Activated T-cell treated with anti-CD3 and anti-CD28 coated beads, Interleukin-2, amount 50 U/mL, for 4 hours (primary cell): ENCODE results near the gene IFITM5. TPM values are rescaled to one million over a fixed set of nuclear protein-coding genes. Genes with fewer than 3 reads are reported as not detected.

Experiments
- ATAC-seq, 2 donors: fragments of 200-7000 bp; cut with Tn5 transposase; one replicate each; pipeline ENCODE4 v1.10.0; 2021
- DNase-seq: peaks from one replicate; pipeline ENCODE4 v3.0.0-alpha.2; 2020
- H3K27me3 Mint-ChIP-seq: one replicate; pipeline ENCODE4 v1.8.0; 2021; ENCODE audit warnings: low read depth, mixed read lengths
- H3K36me3 Mint-ChIP-seq: one replicate; pipeline ENCODE4 v1.8.0; 2022; ENCODE audit warnings: mixed read lengths; ENCODE audit not compliant: insufficient read depth
- H3K4me1 Mint-ChIP-seq: one replicate; pipeline ENCODE4 v1.8.0; 2021; ENCODE audit warnings: low read depth, mixed read lengths
- H3K4me3 Mint-ChIP-seq: one replicate; pipeline ENCODE4 v1.8.0; 2021; ENCODE audit warnings: mild to moderate bottlenecking, moderate library complexity, mixed read lengths
- H3K9me3 Mint-ChIP-seq: one replicate; pipeline ENCODE4 v1.8.0; 2021; ENCODE audit warnings: mixed read lengths
- total RNA-seq, 3 donors: library from RNA; stranded (reverse); gene quantifications; one replicate each; pipeline ENCODE4 v1.2.1, GENCODE V29; 2021

The IFITM5 gene
- total RNA-seq, 3 donors from 2014 or later: not detected

DNA sequence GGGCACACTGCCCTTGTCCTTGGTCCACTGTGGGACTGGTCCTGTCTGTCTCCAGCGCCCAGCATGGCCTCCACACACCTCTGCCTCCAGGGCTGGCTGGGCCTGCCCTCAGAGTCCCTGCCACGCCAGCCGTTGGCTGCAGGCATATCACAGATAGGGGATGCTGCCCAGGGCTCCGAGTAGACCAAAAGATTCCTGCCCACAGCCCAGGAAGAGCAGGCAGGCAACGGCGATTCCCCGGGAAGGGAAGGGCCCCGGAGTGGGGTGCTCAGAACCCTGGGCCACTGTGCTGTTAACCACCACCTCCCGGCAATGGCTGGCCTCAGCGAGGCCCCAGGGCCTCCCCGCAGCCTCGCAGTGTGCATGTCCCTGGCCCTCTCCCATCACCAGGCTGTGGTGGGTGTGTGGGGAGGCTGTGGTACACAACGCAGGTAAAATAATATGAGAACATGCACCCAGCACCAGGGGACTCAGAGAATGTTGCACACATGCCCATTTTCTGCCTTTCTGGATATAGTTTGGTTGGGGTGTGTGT lies 2.2 kb downstream of the IFITM5 start:
- H3K36me3 Mint-ChIP-seq: no peaks in the 10 kb centered on the region
- DNase-seq: peak; percentile 4
- peak in 1 of 2 donors; percentile 20 for ATAC-seq
- H3K4me1 Mint-ChIP-seq: peaks cover 27% of the 10 kb centered on the region
- H3K9me3 Mint-ChIP-seq: no peaks in the 10 kb centered on the region
- no peak overlapping the region for H3K4me3 Mint-ChIP-seq
- H3K27me3 Mint-ChIP-seq: peaks cover 8% of the 10 kb centered on the region

DNA sequence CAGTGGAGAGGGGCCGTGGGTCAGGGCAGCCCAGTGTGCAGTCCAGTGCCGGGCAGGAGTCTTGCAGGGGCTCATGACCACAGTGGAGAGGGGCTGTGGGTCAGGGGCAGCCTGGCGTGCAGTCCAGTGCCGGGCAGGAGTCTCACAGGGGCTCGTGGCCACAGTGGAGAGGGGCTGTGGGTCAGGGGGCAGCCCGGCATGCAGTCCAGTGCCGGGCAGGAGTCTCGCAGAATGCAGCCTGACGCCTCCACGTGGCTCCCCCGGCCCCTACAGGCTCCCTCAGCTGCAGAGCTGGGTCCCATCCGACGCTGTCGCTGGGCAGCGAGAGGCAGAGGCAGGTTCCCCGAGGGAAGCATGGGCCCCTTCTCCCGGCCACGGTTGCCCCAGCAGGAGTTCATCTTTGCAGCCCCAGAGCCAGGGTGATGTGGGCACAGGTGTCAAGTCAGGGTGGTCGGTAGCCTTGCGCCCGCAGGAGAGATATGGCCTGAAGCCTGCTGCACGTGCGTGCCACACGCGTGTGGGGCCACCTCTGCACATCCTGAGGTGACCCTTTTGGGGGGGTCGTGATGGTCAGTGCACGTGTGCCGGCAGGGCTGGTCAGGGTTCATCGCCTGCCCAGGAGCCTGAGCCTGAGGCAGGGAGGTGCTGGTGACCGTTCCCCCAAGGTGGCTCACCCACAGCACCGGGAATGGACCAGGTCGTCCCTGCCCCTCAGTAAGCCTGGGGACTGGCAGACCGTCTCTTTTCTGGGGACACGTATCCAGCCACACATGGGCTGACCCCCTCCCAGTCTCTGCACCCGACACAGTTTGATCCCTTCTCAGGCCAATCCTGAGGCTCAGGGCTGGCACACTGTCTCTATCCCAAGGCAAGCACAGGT lies 2.9 kb downstream of the IFITM5 start:
- no peaks in the 10 kb centered on the region for H3K9me3 Mint-ChIP-seq
- H3K4me3 Mint-ChIP-seq: no peak overlapping the region
- DNase-seq (peak; percentile 4), ATAC-seq (no peak)
- no peaks in the 10 kb centered on the region for H3K36me3 Mint-ChIP-seq
- peaks cover 8% of the 10 kb centered on the region for H3K27me3 Mint-ChIP-seq
- H3K4me1 Mint-ChIP-seq: peaks cover 27% of the 10 kb centered on the region

DNA sequence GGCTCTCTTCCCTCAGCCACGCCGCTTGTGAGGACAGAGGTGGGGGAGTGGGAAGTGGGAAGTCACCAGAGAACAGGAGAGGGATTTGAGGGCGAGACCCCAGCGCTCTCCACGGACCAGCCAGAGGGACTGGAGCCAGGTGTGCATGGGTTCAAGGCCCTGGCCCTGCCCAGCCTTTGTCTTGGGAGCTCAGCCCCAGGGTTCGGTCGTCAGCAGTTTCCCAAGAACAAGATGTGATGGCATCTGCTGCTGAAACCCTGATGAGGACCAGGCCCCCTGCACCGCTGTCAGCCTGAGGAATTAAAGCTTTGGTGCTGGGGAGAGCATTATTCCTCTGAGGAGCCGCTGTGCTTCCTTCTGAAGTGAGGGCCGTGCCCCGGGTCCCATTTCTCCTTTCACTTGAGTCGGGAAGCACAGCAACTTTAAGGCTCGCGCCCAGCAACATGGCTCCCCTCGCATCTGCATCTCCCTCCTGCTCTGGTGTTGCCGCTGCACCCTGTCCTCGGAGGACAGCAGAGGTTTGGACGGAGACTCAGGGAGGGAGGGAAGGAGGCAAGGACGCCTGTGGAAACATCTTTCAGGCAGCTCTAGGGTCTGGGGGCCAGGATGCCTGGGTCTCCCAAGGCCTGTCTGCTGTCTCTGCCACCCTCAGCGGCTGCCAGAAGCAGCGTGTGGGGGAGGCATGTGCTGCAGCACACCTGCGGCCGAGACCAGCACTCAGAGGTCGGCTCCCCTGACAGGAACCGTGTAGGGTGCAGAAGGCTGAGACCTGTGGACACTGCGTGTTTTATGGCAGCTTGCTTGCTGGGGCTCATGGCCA lies 3.8 kb downstream of the IFITM5 start:
- H3K4me3 Mint-ChIP-seq: no peak overlapping the region
- H3K4me1 Mint-ChIP-seq: peaks cover 27% of the 10 kb centered on the region
- no peaks in the 10 kb centered on the region for H3K36me3 Mint-ChIP-seq
- peaks cover 6% of the 10 kb centered on the region for H3K27me3 Mint-ChIP-seq
- DNase-seq (peak; percentile 5), ATAC-seq (no peak)
- H3K9me3 Mint-ChIP-seq: no peaks in the 10 kb centered on the region

DNA sequence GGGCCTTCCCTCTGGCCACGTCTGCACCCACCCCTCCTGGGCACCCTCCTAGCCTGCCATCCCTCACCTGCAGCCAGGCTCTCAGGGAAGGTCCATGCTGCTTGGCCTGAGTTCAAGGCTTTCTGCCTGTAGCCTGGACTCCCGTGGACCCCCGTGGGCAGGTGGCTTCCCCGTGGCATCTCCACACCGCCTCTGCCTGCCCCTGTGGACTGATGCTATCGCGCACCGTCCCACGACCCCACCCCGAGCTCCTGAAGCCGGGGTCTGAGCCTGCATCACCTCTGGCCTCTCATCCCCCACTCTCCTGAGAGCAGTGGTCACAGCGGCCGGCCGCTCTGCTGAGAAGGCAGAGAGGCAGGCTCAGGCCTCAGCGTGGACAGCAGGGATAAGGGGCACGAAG lies 4.5 kb downstream of the IFITM5 start:
- H3K9me3 Mint-ChIP-seq: no peaks in the 10 kb centered on the region
- H3K4me1 Mint-ChIP-seq: peaks cover 24% of the 10 kb centered on the region
- peaks cover 1% of the 10 kb centered on the region for H3K27me3 Mint-ChIP-seq
- H3K36me3 Mint-ChIP-seq: no peaks in the 10 kb centered on the region
- DNase-seq: peak; percentile 4
- no peak for ATAC-seq
- H3K4me3 Mint-ChIP-seq: no peak overlapping the region

DNA sequence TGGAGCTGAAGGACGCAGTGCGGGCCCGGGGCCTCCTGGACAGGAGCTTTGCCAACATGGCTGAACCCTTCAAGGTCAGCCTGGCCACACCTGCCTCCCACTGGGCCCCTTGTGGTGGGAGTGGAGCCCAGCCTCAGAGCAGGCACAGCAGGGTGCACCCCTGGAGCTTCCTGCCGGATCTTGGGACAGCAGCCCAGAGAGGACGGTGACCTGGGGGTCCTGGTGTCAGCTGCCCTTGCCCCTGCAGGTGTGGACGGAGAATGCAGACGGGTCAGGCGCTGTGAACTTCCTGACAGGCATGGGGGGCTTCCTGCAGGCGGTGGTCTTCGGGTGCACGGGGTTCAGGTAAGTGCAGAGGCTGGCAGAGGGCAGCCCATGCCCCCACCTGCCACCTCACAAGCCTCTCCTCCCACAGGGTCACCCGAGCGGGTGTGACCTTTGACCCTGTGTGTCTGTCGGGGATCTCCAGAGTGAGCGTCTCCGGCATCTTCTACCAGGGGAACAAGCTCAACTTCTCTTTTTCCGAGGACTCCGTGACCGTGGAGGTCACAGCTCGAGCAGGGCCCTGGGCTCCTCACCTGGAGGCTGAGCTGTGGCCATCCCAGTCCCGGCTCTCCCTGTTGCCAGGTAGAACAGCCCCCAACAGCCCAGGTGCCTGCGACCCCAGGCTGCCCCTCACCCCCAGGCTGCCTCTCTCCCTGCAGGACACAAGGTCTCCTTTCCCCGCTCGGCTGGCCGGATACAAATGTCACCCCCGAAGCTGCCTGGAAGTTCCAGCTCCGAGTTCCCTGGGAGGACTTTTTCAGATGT lies 5.3 kb downstream of the IFITM5 start:
- Mint-ChIP-seq H3K4me3 (no peak overlapping the region), H3K4me1 (peaks cover 27% of the 10 kb centered on the region), H3K27me3 (no peaks in the 10 kb centered on the region), H3K9me3 (no peaks in the 10 kb centered on the region), H3K36me3 (no peaks in the 10 kb centered on the region)
- DNase-seq (peak; percentile 4), ATAC-seq (no peak)

DNA sequence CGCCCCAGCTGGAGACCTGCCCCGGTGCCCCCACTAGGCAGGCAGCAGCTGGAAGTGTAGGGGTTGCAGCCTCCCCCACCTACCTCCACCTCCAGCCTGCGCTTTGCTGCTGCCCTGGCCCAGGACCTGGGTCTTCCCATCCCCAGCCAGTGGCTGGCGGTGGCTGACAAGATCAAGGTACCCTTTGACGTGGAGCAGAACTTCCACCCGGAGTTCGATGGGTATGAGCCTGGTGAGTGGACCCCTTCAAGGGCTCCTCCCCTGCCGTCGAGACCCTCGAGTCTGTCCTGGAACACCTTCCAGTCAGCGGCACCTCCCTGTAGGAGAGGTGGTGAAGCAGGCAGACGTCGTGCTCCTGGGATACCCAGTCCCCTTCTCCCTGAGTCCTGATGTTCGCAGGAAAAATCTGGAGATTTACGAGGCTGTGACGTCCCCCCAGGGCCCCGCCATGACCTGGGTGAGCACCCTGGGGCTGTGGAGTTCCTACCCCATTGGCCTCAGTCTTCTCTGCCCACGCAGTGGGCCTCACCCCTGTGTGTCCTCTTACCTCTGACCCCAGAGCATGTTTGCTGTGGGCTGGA lies 6.0 kb downstream of the IFITM5 start:
- peaks cover 24% of the 10 kb centered on the region for H3K4me1 Mint-ChIP-seq
- H3K36me3 Mint-ChIP-seq: no peaks in the 10 kb centered on the region
- no peak overlapping the region for H3K4me3 Mint-ChIP-seq
- DNase-seq: peak; percentile 4
- no peaks in the 10 kb centered on the region for H3K9me3 Mint-ChIP-seq
- H3K27me3 Mint-ChIP-seq: no peaks in the 10 kb centered on the region
- ATAC-seq: no peak

DNA sequence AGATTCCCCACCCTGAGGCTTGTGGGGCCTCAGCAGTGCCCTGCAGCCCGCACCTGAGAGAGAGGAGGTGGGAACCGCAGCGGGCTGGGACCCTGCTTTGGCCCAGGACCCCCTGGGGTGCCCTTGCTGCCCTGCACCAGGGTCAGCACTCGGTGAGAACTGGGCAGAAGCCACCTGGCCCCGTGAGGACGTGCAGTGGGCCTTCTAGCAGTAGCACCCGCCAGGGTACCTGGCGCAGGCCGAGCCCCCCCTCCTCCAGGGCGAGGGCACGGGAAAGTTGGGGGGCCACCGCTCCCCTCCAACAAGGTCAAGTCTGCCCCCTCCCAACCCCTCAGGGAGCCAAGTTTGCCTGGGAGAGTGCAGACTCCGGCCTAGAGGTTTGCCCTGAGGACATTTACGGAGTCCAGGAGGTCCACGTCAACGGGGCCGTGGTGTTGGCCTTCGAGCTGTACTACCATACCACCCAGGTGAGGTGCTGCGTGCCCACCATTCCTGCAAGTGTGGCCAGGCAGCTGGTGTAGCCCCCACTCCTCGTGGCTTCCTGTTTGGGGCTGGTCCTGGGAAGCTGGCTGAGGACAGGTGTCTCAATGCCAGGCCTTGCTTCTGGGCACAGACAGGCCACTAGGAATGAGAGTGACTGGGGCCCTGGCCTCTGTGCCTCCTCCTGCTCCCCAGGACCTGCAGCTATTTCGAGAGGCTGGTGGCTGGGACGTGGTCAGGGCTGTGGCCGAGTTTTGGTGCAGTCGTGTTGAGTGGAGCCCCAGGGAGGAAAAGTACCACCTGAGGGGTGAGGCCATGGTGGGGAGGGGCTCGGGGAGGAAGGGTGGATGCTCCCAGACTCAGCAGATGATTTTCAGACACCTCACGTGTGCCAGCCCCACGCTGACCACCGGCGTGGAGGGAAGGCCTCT lies 6.9 kb downstream of the IFITM5 start:
- Mint-ChIP-seq H3K4me3 (no peak overlapping the region), H3K4me1 (peaks cover 22% of the 10 kb centered on the region), H3K36me3 (no peaks in the 10 kb centered on the region), H3K9me3 (no peaks in the 10 kb centered on the region), H3K27me3 (no peaks in the 10 kb centered on the region)
- DNase-seq (peak; percentile 4), ATAC-seq (no peak)

DNA sequence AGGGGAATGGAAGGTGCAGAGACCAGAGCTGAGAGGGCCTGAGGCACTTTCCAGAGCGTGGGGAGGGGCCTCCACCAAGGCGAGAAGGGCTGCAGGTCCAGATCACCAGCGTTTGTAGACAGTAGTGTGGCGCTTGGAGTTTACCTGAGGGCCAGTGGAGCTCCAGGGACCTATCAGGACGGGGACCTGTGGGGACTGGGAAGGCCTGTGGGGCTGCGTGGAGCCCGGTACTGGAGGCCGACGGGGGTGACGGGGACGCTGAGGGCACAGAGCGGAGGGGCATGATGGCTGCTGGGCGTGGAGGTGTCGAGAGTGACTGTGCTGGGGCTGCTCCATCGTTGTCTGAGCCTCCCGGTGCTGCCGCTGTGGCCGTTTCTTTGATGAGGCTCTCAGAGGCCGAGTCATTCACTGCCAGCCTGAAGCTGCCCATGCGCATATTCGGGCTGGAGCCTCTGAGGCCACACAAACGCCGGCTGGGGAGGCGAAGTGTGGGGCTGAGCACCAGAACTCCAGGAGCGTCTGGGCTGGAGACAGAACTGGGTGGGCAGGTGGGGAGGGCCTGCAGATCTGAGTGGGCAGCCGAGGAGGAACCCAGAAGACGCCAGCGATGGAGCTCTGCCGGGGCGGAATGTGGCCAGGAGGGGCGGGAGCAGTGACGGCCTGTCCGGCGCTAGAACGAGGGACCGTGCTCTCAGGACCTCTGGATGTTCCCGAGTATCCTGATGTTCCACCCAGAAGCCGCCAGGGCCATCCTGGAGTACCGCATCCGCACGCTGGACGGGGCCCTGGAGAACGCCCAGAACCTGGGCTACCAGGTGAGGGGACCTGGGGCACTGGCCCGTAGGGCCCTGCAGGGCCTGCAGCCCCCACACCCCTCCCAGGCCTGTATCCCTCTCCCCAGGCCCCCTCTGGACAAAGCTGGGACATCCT lies 7.8 kb downstream of the IFITM5 start:
- ATAC-seq (no peak), DNase-seq (peak; percentile 4)
- no peaks in the 10 kb centered on the region for H3K27me3 Mint-ChIP-seq
- peaks cover 21% of the 10 kb centered on the region for H3K4me1 Mint-ChIP-seq
- no peak overlapping the region for H3K4me3 Mint-ChIP-seq
- H3K9me3 Mint-ChIP-seq: no peaks in the 10 kb centered on the region
- H3K36me3 Mint-ChIP-seq: no peaks in the 10 kb centered on the region

DNA sequence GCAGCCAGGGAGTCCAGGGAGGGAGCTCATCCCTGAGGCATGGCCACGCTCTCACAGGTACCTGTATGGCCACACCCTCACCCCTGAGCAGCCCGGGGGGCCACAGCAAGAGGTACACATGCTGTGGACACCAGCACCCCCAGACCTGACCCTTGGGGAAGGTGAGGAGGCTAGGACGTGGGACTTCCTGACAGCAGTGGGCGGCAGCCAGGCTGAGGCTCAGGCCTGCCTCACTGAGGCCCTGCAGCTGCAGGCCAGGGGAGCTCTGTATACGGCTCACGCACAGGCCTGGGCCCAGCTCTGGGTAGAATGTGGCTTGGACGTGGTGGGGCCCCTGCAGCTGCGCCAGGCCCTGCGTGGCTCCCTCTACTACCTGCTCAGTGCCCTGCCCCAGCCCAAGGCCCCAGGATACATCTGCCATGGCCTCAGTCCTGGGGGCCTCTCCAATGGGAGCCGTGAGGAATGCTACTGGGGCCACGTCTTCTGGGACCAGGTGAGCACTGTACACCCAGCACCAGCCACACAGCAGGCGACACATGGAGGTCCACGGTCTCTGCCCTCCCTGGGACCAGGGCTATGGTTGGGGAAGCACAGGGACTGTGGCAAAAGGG lies 8.6 kb downstream of the IFITM5 start:
- ATAC-seq (no peak), DNase-seq (peak; percentile 5)
- Mint-ChIP-seq H3K4me1 (peaks cover 26% of the 10 kb centered on the region), H3K9me3 (no peaks in the 10 kb centered on the region), H3K27me3 (no peaks in the 10 kb centered on the region), H3K36me3 (no peaks in the 10 kb centered on the region), H3K4me3 (peak overlapping the region; percentile 21)

DNA sequence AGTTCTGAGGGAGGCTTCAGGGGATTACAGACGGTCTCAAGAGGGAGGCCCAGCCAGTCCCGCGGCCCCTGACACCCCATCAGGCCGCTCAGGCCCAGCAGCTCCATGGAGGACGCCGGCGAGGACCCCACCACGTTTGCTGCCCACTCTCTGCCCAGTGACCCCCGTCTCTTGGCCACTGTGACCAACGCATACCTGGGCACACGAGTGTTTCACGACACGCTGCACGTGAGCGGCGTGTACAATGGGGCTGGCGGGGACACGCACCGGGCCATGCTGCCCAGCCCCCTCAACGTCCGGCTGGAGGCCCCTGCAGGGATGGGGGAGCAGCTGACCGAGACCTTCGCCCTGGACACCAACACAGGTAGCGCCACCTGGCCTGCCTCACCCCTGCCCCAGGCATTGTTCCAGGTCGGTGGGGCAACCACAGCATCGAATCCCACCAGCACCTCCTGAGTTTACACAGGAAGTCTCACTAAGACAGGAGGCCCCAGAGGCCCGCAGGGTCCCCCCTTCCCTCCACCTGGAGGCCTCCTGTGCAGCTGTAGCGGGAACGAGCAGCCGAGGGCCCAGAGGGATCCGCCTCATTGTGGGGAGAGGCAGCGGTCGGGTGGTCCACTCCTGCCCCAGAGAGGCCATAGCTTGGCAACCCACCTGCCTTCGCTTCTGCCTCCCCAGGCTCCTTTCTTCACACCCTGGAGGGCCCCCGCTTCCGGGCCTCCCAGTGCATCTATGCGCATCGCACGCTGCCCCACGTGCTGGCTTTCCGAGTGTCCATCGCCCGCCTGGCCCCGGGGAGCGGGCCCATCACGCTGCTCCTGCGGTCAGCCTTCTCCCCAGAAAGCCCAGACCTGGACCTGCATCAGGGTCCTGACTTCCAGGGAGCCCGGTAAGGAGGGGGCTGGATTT lies 9.4 kb downstream of the IFITM5 start:
- Mint-ChIP-seq H3K36me3 (no peaks in the 10 kb centered on the region), H3K4me1 (peaks cover 26% of the 10 kb centered on the region), H3K4me3 (peak overlapping the region; percentile 61), H3K9me3 (no peaks in the 10 kb centered on the region), H3K27me3 (no peaks in the 10 kb centered on the region)
- peak in 1 of 2 donors; percentile 21 for ATAC-seq
- DNase-seq: peak; percentile 6

DNA sequence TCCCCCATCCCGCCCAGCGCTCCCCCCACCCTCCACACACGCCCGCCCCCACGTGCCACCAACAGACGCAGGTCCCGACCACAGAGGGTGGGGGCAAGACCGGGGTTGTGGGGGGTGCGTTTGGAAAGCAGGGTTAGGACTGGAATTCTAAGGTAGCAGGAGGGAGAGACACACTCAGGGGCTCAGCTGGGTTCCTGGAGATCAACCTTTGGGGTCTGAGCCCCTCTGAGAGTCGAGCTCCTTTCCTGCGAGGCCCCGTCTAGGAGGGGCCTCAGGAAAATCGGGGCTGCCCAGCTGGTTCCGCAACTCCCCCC lies 10.0 kb downstream of the IFITM5 start:
- H3K27me3 Mint-ChIP-seq: no peaks in the 10 kb centered on the region
- H3K36me3 Mint-ChIP-seq: no peaks in the 10 kb centered on the region
- H3K9me3 Mint-ChIP-seq: no peaks in the 10 kb centered on the region
- peaks cover 26% of the 10 kb centered on the region for H3K4me1 Mint-ChIP-seq
- peak overlapping the region; percentile 59 for H3K4me3 Mint-ChIP-seq
- DNase-seq (peak; percentile 45), ATAC-seq (no peak)
